GM23248 (cell line): ENCODE data around the gene INTS1.

Source experiments
- EZH2 ChIP-seq: fragments of 200-600 bp; sonication (generic); IDR thresholded peaks from 2 replicates; pipeline ENCODE4 v1.6.1; 2018; ENCODE audit warnings: antibody characterized with exemption, mild to moderate bottlenecking; ENCODE audit not compliant: insufficient read depth, poor library complexity, severe bottlenecking
- EZH2phosphoT487 ChIP-seq: fragments of 200-600 bp; sonication (generic); IDR thresholded peaks from 2 replicates; pipeline ENCODE4 v1.6.1; 2018; ENCODE audit warnings: antibody characterized with exemption, moderate library complexity, mild to moderate bottlenecking, low read depth; ENCODE audit not compliant: insufficient read depth

- TF ChIP-seq EZH2 (no peak), EZH2phosphoT487 (no peak)
Measured at GRCh38 chr7:1466524-1467271, 37.5 kb downstream of the INTS1 start.
